ENCODE measurements around the gene C6orf15.

The C6orf15 gene

GRCh38 chr6:31122791-31123706 is 10.7 kb upstream of the C6orf15 start:
- TF ChIP-seq GATA1 (IDR thresholded peaks at IDR 0.05; ENCODE audit: low read depth, low read length) (no peak), POLR2A (IDR thresholded peaks at IDR 0.05; ENCODE audit: low read length) (no peak)
- no peak for DNase-seq

GRCh38 chr6:31121131-31121790 is 8.9 kb upstream of the C6orf15 start:
- TF ChIP-seq GATA1 (IDR thresholded peaks at IDR 0.05; ENCODE audit: low read depth, low read length) (no peak), POLR2A (IDR thresholded peaks at IDR 0.05; ENCODE audit: low read length) (no peak)
- DNase-seq, result no peak

GRCh38 chr6:31120151-31120915 is 8.0 kb upstream of the C6orf15 start, which contains the start of gene CDSN:
Gene CDSN, minus strand, starts transcription at chr6:31120446. Its CDS starts 27 bp downstream, at chr6:31120419.
- TF ChIP-seq POLR2A (IDR thresholded peaks at IDR 0.05; ENCODE audit: low read length) (no peak), GATA1 (IDR thresholded peaks at IDR 0.05; ENCODE audit: low read depth, low read length) (no peak)
- no peak for DNase-seq

- TF ChIP-seq POLR2A (IDR thresholded peaks at IDR 0.05; ENCODE audit: low read length), result no peak
- no peak for TF ChIP-seq GATA1 (IDR thresholded peaks at IDR 0.05; ENCODE audit: low read depth, low read length)
- DNase-seq, result no peak
Observed at GRCh38 chr6:31118178-31118577, 5.8 kb upstream of the C6orf15 start.

GRCh38 chr6:31116661-31117385 is 4.4 kb upstream of the C6orf15 start:
- DNase-seq, result no peak
- TF ChIP-seq GATA1 (IDR thresholded peaks at IDR 0.05; ENCODE audit: low read depth, low read length) (no peak), POLR2A (IDR thresholded peaks at IDR 0.05; ENCODE audit: low read length) (no peak)

- DNase-seq, result no peak
Observed at GRCh38 chr6:31115941-31116560, 3.7 kb upstream of the C6orf15 start.

GRCh38 chr6:31114970-31115849 is 2.8 kb upstream of the C6orf15 start:
- TF ChIP-seq GATA1 (IDR thresholded peaks at IDR 0.05; ENCODE audit: low read depth, low read length) (no peak), POLR2A (IDR thresholded peaks at IDR 0.05; ENCODE audit: low read length) (no peak)
- peak in 1 of 2 experiments; percentile 14 for DNase-seq

More at GRCh38 chr6:31115941-31116560, 3.7 kb upstream of the C6orf15 start:
- TF ChIP-seq POLR2A (IDR thresholded peaks at IDR 0.05; ENCODE audit: low read length), result no peak
- TF ChIP-seq GATA1 (IDR thresholded peaks at IDR 0.05; ENCODE audit: low read depth, low read length), result no peak

- no peak for DNase-seq
- TF ChIP-seq GATA1 (IDR thresholded peaks at IDR 0.05; ENCODE audit: low read depth, low read length) (no peak), POLR2A (IDR thresholded peaks at IDR 0.05; ENCODE audit: low read length) (no peak)
Observed at GRCh38 chr6:31114541-31114878, 2.1 kb upstream of the C6orf15 start, which contains the start of gene PSORS1C1. Gene PSORS1C1, plus strand, starts transcription at chr6:31114800. Its CDS starts 14,833 bp downstream, at chr6:31129633.

GRCh38 chr6:31113861-31114540 is 1.6 kb upstream of the C6orf15 start:
- DNase-seq, result no peak
- TF ChIP-seq POLR2A (IDR thresholded peaks at IDR 0.05; ENCODE audit: low read length) (no peak), GATA1 (IDR thresholded peaks at IDR 0.05; ENCODE audit: low read depth, low read length) (no peak)

GRCh38 chr6:31111712-31112111 is 663 bp downstream of the C6orf15 start:
- no peak for DNase-seq
- TF ChIP-seq GATA1 (IDR thresholded peaks at IDR 0.05; ENCODE audit: low read depth, low read length) (no peak), POLR2A (IDR thresholded peaks at IDR 0.05; ENCODE audit: low read length) (no peak)

- no peak for DNase-seq
Observed at GRCh38 chr6:31110825-31111582, 1.4 kb downstream of the C6orf15 start.

More at GRCh38 chr6:31110825-31111582, 1.4 kb downstream of the C6orf15 start:
- no peak for TF ChIP-seq GATA1 (IDR thresholded peaks at IDR 0.05; ENCODE audit: low read depth, low read length)
- no peak for TF ChIP-seq POLR2A (IDR thresholded peaks at IDR 0.05; ENCODE audit: low read length)
